Upper lobe of left lung (tissue), 6 donors: Measurements from ENCODE around the gene ARHGEF37. TPM values are rescaled to one million over a fixed set of nuclear protein-coding genes. Genes with fewer than 3 reads are reported as not detected.
"Not testable (repeated sequence)": the region's sequence is repeated elsewhere in the genome, so short reads cannot be mapped to it uniquely, and the experiment has no call there.

Source experiments
- ATAC-seq, 2 donors: fragments of 200-7000 bp; cut with Tn5 transposase; one replicate each; pipeline ENCODE4 v1.9.1; 2022; ENCODE audit warnings: mild to moderate bottlenecking in 2 of 2, moderate library complexity in 2 of 2; ENCODE audit not compliant: low FRiP score in 2 of 2
- DNase-seq, 2 donors: peaks; one replicate each; pipeline ENCODE4 v3.0.0-alpha.2; 2019 to 2020
- H3K27ac ChIP-seq, 4 donors: fragments of 200-600 bp; sonication (generic); one replicate each; pipeline ENCODE4 v1.5.1; 2016 to 2019
- H3K27me3 ChIP-seq, 4 donors: fragments of 200-600 bp; sonication (generic); one replicate each; pipeline ENCODE4 v1.5.1; 2017 to 2019
- H3K36me3 ChIP-seq, 4 donors: fragments of 200-600 bp; sonication (generic); one replicate each; pipeline ENCODE4 v1.5.1; 2016 to 2019
- H3K4me1 ChIP-seq, 4 donors: fragments of 200-600 bp; sonication (generic); one replicate each; pipeline ENCODE4 v1.5.1; 2018 to 2019
- H3K4me3 ChIP-seq, 4 donors: fragments of 200-600 bp; sonication (generic); one replicate each; pipeline ENCODE4 v1.5.1; 2017 to 2019; ENCODE audit warnings: mild to moderate bottlenecking in 2 of 4, moderate library complexity in 1 of 4
- H3K9me3 ChIP-seq, 4 donors: fragments of 200-600 bp; sonication (generic); one replicate each; pipeline ENCODE4 v1.5.1; 2018 to 2019
- EP300 ChIP-seq, 4 donors: sonication (generic); formaldehyde crosslinking; IDR thresholded peaks; one replicate each; pipeline ENCODE4 v1.5.1; 2017; ENCODE audit warnings: antibody characterized with exemption in 4 of 4, control low read depth in 2 of 4
- POLR2A ChIP-seq, 4 donors: fragments of 450-650 bp; IDR thresholded peaks; one replicate each; pipeline ENCODE4 v1.5.1; 2016 to 2017; ENCODE audit warnings: antibody characterized with exemption in 4 of 4, mild to moderate bottlenecking in 2 of 4
- POLR2AphosphoS5 ChIP-seq, 2 donors: sonication (generic); formaldehyde crosslinking; IDR thresholded peaks; one replicate each; pipeline ENCODE4 v1.5.1; 2017; ENCODE audit warnings: antibody characterized with exemption in 2 of 2
- WGBS, 2 donors: methylation state at CpG; one replicate each; pipeline ENCODE4 v1.1.5; 2017 to 2018; 5-methylcytosine and 5-hydroxymethylcytosine counted together
- total RNA-seq, 6 donors: library from RNA; depleted of rRNA in 4 of 6; stranded (reverse); fragments of >200 nt in 4 of 6; gene quantifications; one replicate each; pipeline versions ENCODE4 v1.1.0 to v1.2.1, GENCODE V29; 2016 to 2021
- TF ChIP-seq, protein P1 (sequence below), 6 experiments: fragments of 450-650 bp in 4 of 6; fragments of 200-600 bp in 2 of 6; sonication (generic) in 2 of 6; IDR thresholded peaks; one replicate each; pipeline ENCODE4 v1.5.1; 2016 to 2019; ENCODE audit warnings: antibody characterized with exemption in 6 of 6
- donor health status: DM: no; HTN: no; CAD: no; lungs with moderate emphysema.
- donor health status: DM: no; HTN: yes; CAD: no; lungs with severe emphysema.

The ARHGEF37 gene
- total RNA-seq, 6 donors from 2014 or later, result 4.3 to 13.6 (median 10.0) TPM

DNA sequence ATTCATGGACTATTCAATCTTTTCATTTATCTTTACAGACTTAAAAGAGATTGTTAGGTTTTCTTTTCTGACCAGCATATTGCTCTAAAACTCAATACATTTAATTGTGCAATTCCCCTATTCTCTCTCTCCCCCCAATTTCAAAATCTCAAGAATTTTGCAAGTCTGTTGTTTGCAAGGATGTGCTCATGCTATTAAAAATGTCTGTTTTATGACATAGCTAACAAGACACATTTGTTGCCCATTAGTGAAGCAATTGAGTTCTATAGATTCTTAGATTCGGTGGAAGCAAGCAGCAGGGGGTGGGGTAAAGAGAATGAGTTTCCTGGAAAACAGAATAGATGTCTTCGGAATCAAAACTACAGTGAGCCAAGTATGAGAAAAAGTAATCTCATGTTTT lies 21.6 kb upstream of the ARHGEF37 start:
- 53 to 73% methylated on average over 2 of the region's 2 CpGs for WGBS, 2 donors

DNA sequence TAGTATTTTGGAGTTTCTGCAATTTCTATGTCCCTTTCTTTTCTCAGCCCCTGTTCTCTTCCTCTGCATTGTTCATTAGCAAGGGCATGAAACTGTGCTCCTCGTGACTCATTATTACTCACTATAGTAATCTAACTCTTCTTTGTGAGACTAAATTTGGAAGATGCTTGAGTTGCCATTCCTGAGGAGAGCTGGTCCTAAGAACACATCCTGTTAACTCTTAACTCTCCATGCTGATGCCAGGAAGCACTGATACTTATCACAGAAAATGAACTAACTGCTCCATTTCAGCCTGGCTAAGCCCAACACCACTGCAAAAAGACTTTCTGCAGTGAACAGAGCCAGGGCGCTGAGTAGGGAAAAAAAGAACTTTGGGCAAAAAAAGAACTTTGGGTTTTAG lies 19.4 kb upstream of the ARHGEF37 start:
- Histone ChIP-seq H3K4me3 (no peak overlapping the region), H3K4me1 (peaks cover 26 to 33% (median 31%) of the 10 kb centered on the region in 4 donors), H3K27me3 (no peaks in the 10 kb centered on the region), H3K9me3 (no peaks in the 10 kb centered on the region), H3K36me3 (no peaks in the 10 kb centered on the region), H3K27ac (peak overlapping the region; percentile 54 to 81 (median 78))
- peak; percentile 79 to 90 for ATAC-seq
- 46 to 51% methylated on average over 2 of the region's 2 CpGs for WGBS, 2 donors
- DNase-seq, result no peak
- TF ChIP-seq, protein P1, sequence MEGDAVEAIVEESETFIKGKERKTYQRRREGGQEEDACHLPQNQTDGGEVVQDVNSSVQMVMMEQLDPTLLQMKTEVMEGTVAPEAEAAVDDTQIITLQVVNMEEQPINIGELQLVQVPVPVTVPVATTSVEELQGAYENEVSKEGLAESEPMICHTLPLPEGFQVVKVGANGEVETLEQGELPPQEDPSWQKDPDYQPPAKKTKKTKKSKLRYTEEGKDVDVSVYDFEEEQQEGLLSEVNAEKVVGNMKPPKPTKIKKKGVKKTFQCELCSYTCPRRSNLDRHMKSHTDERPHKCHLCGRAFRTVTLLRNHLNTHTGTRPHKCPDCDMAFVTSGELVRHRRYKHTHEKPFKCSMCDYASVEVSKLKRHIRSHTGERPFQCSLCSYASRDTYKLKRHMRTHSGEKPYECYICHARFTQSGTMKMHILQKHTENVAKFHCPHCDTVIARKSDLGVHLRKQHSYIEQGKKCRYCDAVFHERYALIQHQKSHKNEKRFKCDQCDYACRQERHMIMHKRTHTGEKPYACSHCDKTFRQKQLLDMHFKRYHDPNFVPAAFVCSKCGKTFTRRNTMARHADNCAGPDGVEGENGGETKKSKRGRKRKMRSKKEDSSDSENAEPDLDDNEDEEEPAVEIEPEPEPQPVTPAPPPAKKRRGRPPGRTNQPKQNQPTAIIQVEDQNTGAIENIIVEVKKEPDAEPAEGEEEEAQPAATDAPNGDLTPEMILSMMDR (IDR thresholded peaks at IDR 0.05), result no peak
- TF ChIP-seq POLR2AphosphoS5 (IDR thresholded peaks at IDR 0.05), result peak in 1 of 2 donors; percentile 83
- peak in 2 of 4 donors; percentile 4 to 51 for TF ChIP-seq EP300 (IDR thresholded peaks at IDR 0.05)

More for the DNA sequence above, 21.6 kb upstream of the ARHGEF37 start:
- Histone ChIP-seq H3K9me3 (no peaks in the 10 kb centered on the region), H3K36me3 (no peaks in the 10 kb centered on the region), H3K27me3 (no peaks in the 10 kb centered on the region), H3K27ac (no peak overlapping the region), H3K4me3 (no peak overlapping the region), H3K4me1 (peaks cover 26 to 33% (median 31%) of the 10 kb centered on the region in 4 donors)
- DNase-seq (no peak), ATAC-seq (no peak)
- no peak for TF ChIP-seq POLR2A (IDR thresholded peaks at IDR 0.05)
- no peak for TF ChIP-seq EP300 (IDR thresholded peaks at IDR 0.05)
- TF ChIP-seq, protein P1 (IDR thresholded peaks at IDR 0.05), result no peak
- TF ChIP-seq POLR2AphosphoS5 (IDR thresholded peaks at IDR 0.05), result no peak

DNA sequence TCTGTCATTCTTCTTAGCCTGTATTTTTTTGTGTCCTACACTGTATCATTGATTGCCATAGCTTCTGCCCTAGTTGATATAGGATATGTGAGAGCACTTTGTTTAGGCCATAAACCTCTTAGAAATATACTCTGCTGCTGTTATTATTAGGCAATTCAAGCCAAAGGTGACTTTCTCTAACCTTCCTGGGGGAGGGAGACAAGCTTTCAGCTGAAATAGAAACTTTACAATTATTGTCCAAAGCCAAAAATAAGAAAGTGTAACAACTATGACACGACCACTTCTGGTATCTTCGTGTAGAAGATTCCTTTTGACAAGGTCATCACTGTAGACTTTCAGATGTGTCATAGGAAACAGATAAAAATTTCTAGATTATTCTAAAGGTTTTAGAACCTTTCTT lies 17.8 kb upstream of the ARHGEF37 start:
- ATAC-seq, result no peak
- no peak for DNase-seq
- Histone ChIP-seq H3K27ac (peak overlapping the region; percentile 54 to 81 (median 78)), H3K4me1 (peaks cover 26 to 33% (median 31%) of the 10 kb centered on the region in 4 donors), H3K4me3 (no peak overlapping the region), H3K36me3 (no peaks in the 10 kb centered on the region), H3K9me3 (no peaks in the 10 kb centered on the region), H3K27me3 (no peaks in the 10 kb centered on the region)
- 67 to 71% methylated on average over 2 of the region's 2 CpGs for WGBS, 2 donors
- no peak for TF ChIP-seq EP300 (IDR thresholded peaks at IDR 0.05)
- TF ChIP-seq, protein P1 (IDR thresholded peaks at IDR 0.05), result no peak
- TF ChIP-seq POLR2AphosphoS5 (IDR thresholded peaks at IDR 0.05), result no peak
- TF ChIP-seq POLR2A (IDR thresholded peaks at IDR 0.05), result no peak

DNA sequence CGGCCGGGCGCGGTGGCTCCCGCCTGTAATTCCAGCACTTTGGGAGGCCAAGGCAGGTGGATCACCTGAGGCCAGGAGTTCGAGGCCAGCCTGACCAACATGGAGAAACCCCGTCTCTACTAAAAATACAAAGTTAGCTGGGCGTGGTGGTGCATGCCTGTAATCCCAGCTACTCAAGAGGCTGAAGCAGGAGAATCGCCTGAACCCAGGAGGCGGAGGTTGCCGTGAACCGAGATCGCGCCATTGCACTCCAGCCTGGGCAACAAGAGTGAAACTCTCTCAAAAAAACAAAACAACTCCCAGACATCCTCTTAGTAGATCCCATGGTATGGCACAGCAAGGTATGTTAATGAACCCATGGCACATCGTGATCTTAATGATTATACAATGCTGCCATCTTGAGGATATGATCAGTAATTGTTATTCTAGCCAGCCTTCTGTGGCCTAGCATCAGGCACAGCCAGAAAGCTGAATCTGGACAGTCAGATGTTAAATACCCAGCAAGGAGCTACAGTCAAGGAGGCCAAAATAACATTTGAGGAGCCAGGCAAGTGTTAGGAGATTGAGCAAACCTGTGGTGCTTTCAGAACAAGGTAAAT lies 16.7 kb upstream of the ARHGEF37 start:
- not testable (repeated sequence) for H3K4me3 ChIP-seq, H3K27ac ChIP-seq, H3K36me3 ChIP-seq, H3K9me3 ChIP-seq, H3K27me3 ChIP-seq, DNase-seq
- TF ChIP-seq, protein P1 (IDR thresholded peaks at IDR 0.05), result peak; percentile 51 to 90 (median 78)
- H3K4me1 ChIP-seq, result peaks cover 26 to 33% (median 31%) of the 10 kb centered on the region in 4 donors
- WGBS, 2 donors, result 49 to 56% methylated on average over 15 of the region's 15 CpGs
- ATAC-seq, result peak; percentile 86 to 91

DNA sequence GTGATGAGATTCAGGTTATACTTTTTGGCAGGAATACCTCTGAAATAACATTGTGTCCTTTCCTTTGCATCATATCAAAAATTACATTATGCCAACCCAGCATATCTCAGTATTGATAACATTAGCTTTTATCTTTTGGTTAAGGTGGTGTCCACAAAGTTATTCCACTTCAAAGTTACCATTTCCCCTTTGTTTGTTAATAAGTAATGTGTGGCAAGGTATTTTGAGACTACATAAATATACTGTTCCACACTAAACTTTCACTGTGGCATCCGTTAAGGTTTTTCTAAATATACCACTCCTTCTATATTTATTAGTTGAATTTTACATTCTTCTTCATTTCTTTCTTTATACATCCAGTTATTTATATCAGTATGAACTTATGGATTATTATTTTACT lies 14.1 kb upstream of the ARHGEF37 start:
- no peak for TF ChIP-seq EP300 (IDR thresholded peaks at IDR 0.05)
- no peak for TF ChIP-seq POLR2AphosphoS5 (IDR thresholded peaks at IDR 0.05)
- TF ChIP-seq, protein P1 (IDR thresholded peaks at IDR 0.05), result no peak
- TF ChIP-seq POLR2A (IDR thresholded peaks at IDR 0.05), result no peak
- WGBS, 2 donors, result 80 to 91% methylated on average over 1 of the region's 1 CpG
- no peak for ATAC-seq

More for the DNA sequence above, 14.1 kb upstream of the ARHGEF37 start:
- H3K27ac ChIP-seq, result no peak overlapping the region
- no peaks in the 10 kb centered on the region for H3K36me3 ChIP-seq
- H3K27me3 ChIP-seq, result no peaks in the 10 kb centered on the region
- no peak overlapping the region for H3K4me3 ChIP-seq
- H3K4me1 ChIP-seq, result peaks cover 16 to 19% (median 18%) of the 10 kb centered on the region in 4 donors
- DNase-seq, result no peak
- H3K9me3 ChIP-seq, result no peaks in the 10 kb centered on the region
